Posterior cingulate gyrus (tissue), 11 donors: ENCODE results near the gene ADGRB2.
"Not testable (repeated sequence)": the region's sequence is repeated elsewhere in the genome, so short reads cannot be mapped to it uniquely, and the experiment has no call there.

ENCODE experiments used
- DNase-seq, 10 donors: peaks; one replicate each; pipeline versions ENCODE4 v3.0.0 to v3.0.0-alpha.2; 2020 to 2021; ENCODE audit warnings: mixed read lengths in 3 of 10
- intact Hi-C: fragments of 100-400 bp; cut with DNase I; formaldehyde crosslinking; loops from one replicate; pipeline ENCODE4 v1.15.1; 2023

The ADGRB2 gene

GRCh38 chr1:31712068-31712467, 52.1 kb downstream of the ADGRB2 start:
- no peak for DNase-seq
- intact Hi-C loops: no loop called here

GRCh38 chr1:31708324-31708723, 55.8 kb downstream of the ADGRB2 start:
- DNase-seq: no peak
- intact Hi-C loops: no loop called here

GRCh38 chr1:31707711-31708110, 56.4 kb downstream of the ADGRB2 start:
- no peak for DNase-seq

GRCh38 chr1:31707059-31707600, 57.0 kb downstream of the ADGRB2 start:
- DNase-seq, intact Hi-C loops: not testable (repeated sequence)

More at GRCh38 chr1:31707711-31708110, 56.4 kb downstream of the ADGRB2 start:
- intact Hi-C loops: no loop called here

GRCh38 chr1:31706384-31707058, 57.6 kb downstream of the ADGRB2 start:
- intact Hi-C loops: no loop called here
- DNase-seq: no peak

GRCh38 chr1:31705080-31705866, 58.9 kb downstream of the ADGRB2 start:
- DNase-seq: peak in 7 of 10 donors; percentile 28 to 94 (median 68)
- intact Hi-C loops: loop anchor here (1.0 kb wide), 1 partner anchor 41 kb away; no protein-coding TSS in a partner anchor

- DNase-seq: no peak
- intact Hi-C loops: loop anchor here (1.0 kb wide), 1 partner anchor 40 kb away; no protein-coding TSS in a partner anchor
Measured at GRCh38 chr1:31704271-31705079, 59.7 kb downstream of the ADGRB2 start.

GRCh38 chr1:31703431-31704270, 60.5 kb downstream of the ADGRB2 start, which contains the start of gene COL16A1:
COL16A1 (minus strand) TSS chr1:31704017; CDS start chr1:31702193, 1,824 bp downstream.
- peak; percentile 43 to 96 (median 70) for DNase-seq
- intact Hi-C loops: no loop called here

GRCh38 chr1:31702836-31703404, 61.2 kb downstream of the ADGRB2 start:
- DNase-seq: no peak
- intact Hi-C loops: no loop called here

GRCh38 chr1:31701091-31701736, 62.9 kb downstream of the ADGRB2 start:
- DNase-seq: peak; percentile 78 to 97 (median 89)
- intact Hi-C loops: no loop called here

- DNase-seq: no peak
- intact Hi-C loops: no loop called here
Measured at GRCh38 chr1:31700468-31701090, 63.6 kb downstream of the ADGRB2 start.

GRCh38 chr1:31699341-31699891, 64.7 kb downstream of the ADGRB2 start:
- DNase-seq: no peak
- intact Hi-C loops: no loop called here

- intact Hi-C loops: no loop called here
- no peak for DNase-seq
Measured at GRCh38 chr1:31697369-31697984, 66.7 kb downstream of the ADGRB2 start.

GRCh38 chr1:31696242-31696641, 67.9 kb downstream of the ADGRB2 start:
- DNase-seq: peak; percentile 81 to 98 (median 89)
- intact Hi-C loops: no loop called here

GRCh38 chr1:31695327-31695726, 68.8 kb downstream of the ADGRB2 start:
- DNase-seq: peak in 1 of 10 donors; percentile 74
- intact Hi-C loops: no loop called here

GRCh38 chr1:31694964-31695313, 69.2 kb downstream of the ADGRB2 start:
- intact Hi-C loops: no loop called here
- peak; percentile 76 to 98 (median 86) for DNase-seq
